Spleen (tissue), 10 donors: Measurements from ENCODE around the gene CD300E. TPM values are rescaled to one million over a fixed set of nuclear protein-coding genes. Genes with fewer than 3 reads are reported as not detected.

ENCODE experiments used
- polyA plus RNA-seq, 3 donors: library from polyadenylated mRNA; stranded (reverse); fragments of 200-250 nt; gene quantifications; one replicate each; pipeline ENCODE4 v1.2.1, GENCODE V29; 2013
- total RNA-seq, 7 donors: library from RNA; depleted of rRNA in 3 of 7; stranded (reverse); fragments of >200 nt in 3 of 7; fragmentation: NEBNext Ultra II Directional in 4 of 7; extraction: Animal tissue kit (Norgen Biotek cat#: 25700) in 4 of 7; gene quantifications; one replicate each; pipeline versions ENCODE4 v1.1.0 to v1.2.1, GENCODE V29; 2016 to 2021
- donor health status: healthy with polysubstance abuse.
- donor health status: DM: no; HTN: no; CAD: no; lungs with moderate emphysema.
- donor health status: DM: no; HTN: no; CAD: no.
- donor health status: Bipolar disorder and iron deficiency.
- donor health status: healthy.
- donor health status: DM: no; HTN: no; CAD: no.
- donor health status: DM: yes; HTN: yes; CAD: no.

Gene CD300E
- total and polyA plus RNA-seq, 10 donors, result 0.99 to 20.3 (median 5.7) TPM

Other genes starting within 250 kb of the CD300E start
- gene GPRC5C, start 191.7 kb downstream of the CD300E start, total RNA-seq, result 10 to 100 TPM; 24.1 to 70.0 (median 36.6) TPM
- gene GPRC5C, start 191.7 kb downstream of the CD300E start, polyA plus RNA-seq, result 10 to 100 TPM; 11.0 to 19.7 (median 18.9) TPM
- 100 to 1,000 TPM in 6 of 7 donors, 10 to 100 TPM in 1; 95.6 to 142 (median 111) TPM for gene CD300A, start 157.1 kb downstream of the CD300E start, total RNA-seq
- gene CD300A, start 157.1 kb downstream of the CD300E start, polyA plus RNA-seq, result 10 to 100 TPM; 34.2 to 93.3 (median 76.1) TPM
- gene CD300LB, start 92.3 kb downstream of the CD300E start, total RNA-seq, result 1 to 10 TPM; 1.2 to 5.6 (median 3.0) TPM
- 1 to 10 TPM in 2 of 3 donors, under 1 TPM in 1; 0.47 to 2.0 (median 1.0) TPM for gene CD300LB, start 92.3 kb downstream of the CD300E start, polyA plus RNA-seq
- gene CD300C, start 77.6 kb downstream of the CD300E start, total RNA-seq, result 10 to 100 TPM in 2 of 7 donors, 1 to 10 TPM in 5; 4.3 to 10.3 (median 6.0) TPM
- 1 to 10 TPM in 2 of 3 donors, under 1 TPM in 1; 0.96 to 1.2 (median 1.0) TPM for gene CD300C, start 77.6 kb downstream of the CD300E start, polyA plus RNA-seq
- gene CD300H, start 56.2 kb downstream of the CD300E start, total RNA-seq, result 10 to 100 TPM in 1 of 7 donors, 1 to 10 TPM in 4, not detected in 2; 1.8 to 20.0 (median 3.7) TPM
- gene CD300H, start 56.2 kb downstream of the CD300E start, polyA plus RNA-seq, result 1 to 10 TPM; 1.5 to 4.8 (median 4.1) TPM
- 1 to 10 TPM in 1 of 7 donors, not detected in 6; 1.4 TPM for gene CD300LD, start 31.5 kb downstream of the CD300E start, total RNA-seq
- gene CD300LD, start 31.5 kb downstream of the CD300E start, polyA plus RNA-seq, result under 1 TPM in 1 of 3 donors, not detected in 2; 0.06 TPM
- gene CD300LF, start 89.2 kb upstream of the CD300E start, total RNA-seq, result 10 to 100 TPM; 29.5 to 45.8 (median 33.0) TPM
- 10 to 100 TPM; 13.1 to 30.6 (median 23.9) TPM for gene CD300LF, start 89.2 kb upstream of the CD300E start, polyA plus RNA-seq
- 10 to 100 TPM; 17.4 to 29.2 (median 24.3) TPM for gene RAB37, start 113.5 kb upstream of the CD300E start, total RNA-seq
- gene RAB37, start 113.5 kb upstream of the CD300E start, polyA plus RNA-seq, result 10 to 100 TPM; 16.6 to 37.6 (median 19.8) TPM
- 10 to 100 TPM; 41.9 to 85.6 (median 53.9) TPM for gene NHERF1, start 124.9 kb upstream of the CD300E start, total RNA-seq
- gene NHERF1, start 124.9 kb upstream of the CD300E start, polyA plus RNA-seq, result 10 to 100 TPM; 28.7 to 51.8 (median 37.2) TPM
- 10 to 100 TPM; 25.6 to 48.4 (median 41.5) TPM for gene NAT9, start 152.6 kb upstream of the CD300E start, total RNA-seq
- gene NAT9, start 152.6 kb upstream of the CD300E start, polyA plus RNA-seq, result 10 to 100 TPM; 30.4 to 37.4 (median 33.2) TPM
- gene GRIN2C, start 236.1 kb upstream of the CD300E start, total RNA-seq, result 1 to 10 TPM in 1 of 7 donors, under 1 TPM in 3, not detected in 3; 0.17 to 1.5 (median 0.43) TPM
- gene GRIN2C, start 236.1 kb upstream of the CD300E start, polyA plus RNA-seq, result under 1 TPM in 2 of 3 donors, not detected in 1; 0.02 to 0.16 TPM
- gene FDXR, start 249.3 kb upstream of the CD300E start, total RNA-seq, result 100 to 1,000 TPM in 1 of 7 donors, 10 to 100 TPM in 6; 17.7 to 114 (median 41.3) TPM
- gene FDXR, start 249.3 kb upstream of the CD300E start, polyA plus RNA-seq, result 10 to 100 TPM; 13.6 to 66.1 (median 17.9) TPM